Sigmoid colon (tissue), 7 donors: ENCODE measurements around the gene OSTC. TPM values are rescaled to one million over a fixed set of nuclear protein-coding genes. Genes with fewer than 3 reads are reported as not detected.
"Not testable (repeated sequence)": the region's sequence is repeated elsewhere in the genome, so short reads cannot be mapped to it uniquely, and the experiment has no call there.

Experiments
- DNase-seq: peaks from one replicate; pipeline ENCODE4 v3.0.0-alpha.2; 2019
- H3K27ac ChIP-seq, 4 donors: fragments of 200-600 bp; sonication (generic); one replicate each; pipeline ENCODE4 v1.5.1; 2016 to 2019; ENCODE audit warnings: mild to moderate bottlenecking in 1 of 4
- H3K27me3 ChIP-seq, 3 donors: fragments of 200-600 bp; sonication (generic); one replicate each; pipeline ENCODE4 v1.5.1; 2019; ENCODE audit warnings: mild to moderate bottlenecking in 1 of 3
- H3K36me3 ChIP-seq, 4 donors: fragments of 200-600 bp; sonication (generic); one replicate each; pipeline ENCODE4 v1.5.1; 2016 to 2019
- H3K4me1 ChIP-seq, 4 donors: fragments of 200-600 bp; sonication (generic); one replicate each; pipeline ENCODE4 v1.5.1; 2017 to 2019
- H3K4me3 ChIP-seq, 4 donors: fragments of 200-600 bp; sonication (generic); one replicate each; pipeline ENCODE4 v1.5.1; 2017 to 2019; ENCODE audit warnings: mild to moderate bottlenecking in 2 of 4, moderate library complexity in 1 of 4
- H3K9me3 ChIP-seq, 4 donors: fragments of 200-600 bp in 3 of 4; sonication (generic) in 3 of 4; one replicate each; pipeline versions ENCODE4 v1.5.1 to v1.6.1; 2013 to 2019
- CTCF ChIP-seq, 4 experiments: fragments of 450-650 bp in 3 of 4; fragments of 200-600 bp in 1 of 4; IDR thresholded peaks; one replicate each; pipeline ENCODE4 v1.5.1; 2016 to 2019; ENCODE audit warnings: antibody characterized with exemption in 4 of 4, mild to moderate bottlenecking in 3 of 4, moderate library complexity in 2 of 4
- EP300 ChIP-seq, 4 donors: sonication (generic); formaldehyde crosslinking; IDR thresholded peaks; one replicate each; pipeline ENCODE4 v1.6.1; 2017; ENCODE audit warnings: antibody characterized with exemption in 4 of 4
- POLR2A ChIP-seq, 2 donors: fragments of 450-650 bp; IDR thresholded peaks; one replicate each; pipeline ENCODE4 v1.6.1; 2016; ENCODE audit warnings: antibody characterized with exemption in 2 of 2, mild to moderate bottlenecking in 2 of 2, moderate library complexity in 2 of 2
- POLR2AphosphoS5 ChIP-seq, 4 donors: sonication (generic); formaldehyde crosslinking; IDR thresholded peaks; one replicate each; pipeline ENCODE4 v1.6.1; 2017; ENCODE audit warnings: antibody characterized with exemption in 4 of 4
- WGBS, 2 donors: extraction: QIAGEN DNeasy Blood & Tissue Kit; methylation state at CpG; one replicate each; pipeline ENCODE4 v1.1.7; 2013; 5-methylcytosine and 5-hydroxymethylcytosine counted together
- intact Hi-C: fragments of 100-400 bp; cut with DNase I; formaldehyde crosslinking; loops from one replicate; pipeline ENCODE4 v1.15.1; 2023
- polyA plus RNA-seq, 3 donors: library from polyadenylated mRNA; stranded (reverse); fragments of 200-250 nt; gene quantifications; one replicate each; pipeline ENCODE4 v1.2.3, GENCODE V29; 2013
- total RNA-seq, 4 donors: library from RNA; depleted of rRNA; stranded (reverse); fragments of >200 nt; gene quantifications; one replicate each; pipeline ENCODE4 v1.1.0, GENCODE V29; 2016
- donor health status: healthy with polysubstance abuse.
- donor health status: Bipolar disorder and iron deficiency.
- donor health status: healthy.

The OSTC gene
- total and polyA plus RNA-seq, 7 donors, result 52.6 to 142 (median 79.8) TPM

DNA sequence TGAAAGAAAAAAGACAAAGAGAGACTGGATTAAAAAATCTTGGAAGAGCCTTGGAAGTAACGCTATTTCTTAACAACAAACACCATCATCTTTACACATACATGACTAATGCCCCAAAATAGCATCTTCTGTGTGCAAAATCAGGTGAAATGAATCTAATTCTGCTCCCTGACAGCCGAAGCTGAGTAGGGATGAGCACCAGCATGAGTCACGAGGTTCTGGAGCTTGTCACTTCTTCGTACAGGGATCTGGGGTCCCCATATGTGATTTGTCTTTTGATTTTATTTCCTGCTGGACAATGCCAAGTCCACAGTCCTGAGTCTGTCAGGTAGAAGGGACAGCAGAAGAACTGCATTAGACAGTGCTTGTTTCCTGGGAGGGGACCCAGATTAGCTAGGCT lies 55.9 kb downstream of the OSTC start:
- intact Hi-C loops, result no loop called here
- H3K4me1 ChIP-seq, result no peaks in the 10 kb centered on the region
- 62 to 71% methylated on average over 4 of the region's 4 CpGs for WGBS, 2 donors
- H3K4me3 ChIP-seq, result no peak overlapping the region
- no peaks in the 10 kb centered on the region for H3K36me3 ChIP-seq
- no peaks in the 10 kb centered on the region for H3K27me3 ChIP-seq
- no peak for DNase-seq
- H3K9me3 ChIP-seq, result no peaks in the 10 kb centered on the region
- H3K27ac ChIP-seq, result no peak overlapping the region
- no peak for TF ChIP-seq EP300 (IDR thresholded peaks at IDR 0.05)
- TF ChIP-seq CTCF (IDR thresholded peaks at IDR 0.05), result no peak
- TF ChIP-seq POLR2AphosphoS5 (IDR thresholded peaks at IDR 0.05), result no peak
- no peak for TF ChIP-seq POLR2A (IDR thresholded peaks at IDR 0.05)

GRCh38 chr4:108709234-108709633 lies 58.8 kb downstream of the OSTC start:
- no peak for TF ChIP-seq EP300 (IDR thresholded peaks at IDR 0.05)
- no peak for TF ChIP-seq POLR2A (IDR thresholded peaks at IDR 0.05)
- TF ChIP-seq POLR2AphosphoS5 (IDR thresholded peaks at IDR 0.05), result no peak
- TF ChIP-seq CTCF (IDR thresholded peaks at IDR 0.05), result no peak
- no peak for DNase-seq
- no peaks in the 10 kb centered on the region for H3K36me3 ChIP-seq
- H3K27ac ChIP-seq, result no peak overlapping the region
- no peaks in the 10 kb centered on the region for H3K27me3 ChIP-seq
- no peaks in the 10 kb centered on the region for H3K4me1 ChIP-seq
- 83 to 86% methylated on average over 10 of the region's 10 CpGs for WGBS, 2 donors
- H3K9me3 ChIP-seq, result no peaks in the 10 kb centered on the region
- intact Hi-C loops, result no loop called here
- H3K4me3 ChIP-seq, result no peak overlapping the region

DNA sequence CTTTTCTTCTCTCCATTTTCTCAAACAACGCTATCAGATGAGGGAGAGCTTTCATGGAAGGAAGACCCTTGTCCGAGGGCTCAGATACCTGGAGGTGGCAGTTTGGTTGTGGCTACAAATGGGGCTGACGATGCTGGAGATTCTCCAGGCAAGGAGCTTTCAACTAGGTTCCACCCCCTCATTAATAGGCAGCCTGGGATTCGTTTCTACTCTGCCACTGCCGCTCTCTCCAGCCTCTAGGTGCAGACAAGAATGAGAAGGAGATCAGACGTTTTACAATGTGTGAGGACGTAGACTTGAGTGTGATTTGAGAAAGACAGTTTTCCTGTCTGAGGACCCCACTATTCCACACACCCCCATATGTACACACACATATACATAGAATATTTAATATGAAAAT lies 59.3 kb downstream of the OSTC start:
- no peaks in the 10 kb centered on the region for H3K9me3 ChIP-seq
- no peaks in the 10 kb centered on the region for H3K36me3 ChIP-seq
- TF ChIP-seq POLR2A (IDR thresholded peaks at IDR 0.05) (no peak), POLR2AphosphoS5 (IDR thresholded peaks at IDR 0.05) (no peak), EP300 (IDR thresholded peaks at IDR 0.05) (no peak), CTCF (IDR thresholded peaks at IDR 0.05) (no peak)
- H3K27me3 ChIP-seq, result no peaks in the 10 kb centered on the region
- DNase-seq, result no peak
- H3K4me3 ChIP-seq, result no peak overlapping the region
- no peaks in the 10 kb centered on the region for H3K4me1 ChIP-seq
- intact Hi-C loops, result no loop called here
- no peak overlapping the region for H3K27ac ChIP-seq
- 66 to 68% methylated on average over 7 of the region's 7 CpGs for WGBS, 2 donors

DNA sequence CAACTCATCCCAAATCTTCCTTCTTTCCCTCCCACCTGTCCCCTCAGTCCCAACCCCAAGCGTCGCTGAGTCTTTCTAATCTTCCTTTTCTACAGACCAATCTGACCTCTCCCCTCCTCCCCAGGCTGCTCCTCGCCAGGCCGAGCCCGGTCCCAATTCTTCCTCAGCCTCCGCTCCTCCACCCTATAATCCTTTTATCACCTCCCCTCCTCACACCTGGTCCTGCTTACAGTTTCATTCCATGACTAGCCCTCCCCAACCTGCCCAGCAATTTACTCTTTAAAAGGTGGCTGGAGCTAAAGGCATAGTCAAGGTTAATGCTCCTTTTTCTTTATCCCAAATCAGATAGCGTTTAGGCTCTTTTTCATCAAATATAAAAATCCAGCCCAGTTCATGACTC lies 60.2 kb downstream of the OSTC start:
- H3K9me3 ChIP-seq, DNase-seq, H3K27me3 ChIP-seq, H3K4me1 ChIP-seq, intact Hi-C loops, H3K27ac ChIP-seq, H3K4me3 ChIP-seq, H3K36me3 ChIP-seq: not testable (repeated sequence)
- WGBS, 2 donors, result 69 to 75% methylated on average over 7 of the region's 7 CpGs

DNA sequence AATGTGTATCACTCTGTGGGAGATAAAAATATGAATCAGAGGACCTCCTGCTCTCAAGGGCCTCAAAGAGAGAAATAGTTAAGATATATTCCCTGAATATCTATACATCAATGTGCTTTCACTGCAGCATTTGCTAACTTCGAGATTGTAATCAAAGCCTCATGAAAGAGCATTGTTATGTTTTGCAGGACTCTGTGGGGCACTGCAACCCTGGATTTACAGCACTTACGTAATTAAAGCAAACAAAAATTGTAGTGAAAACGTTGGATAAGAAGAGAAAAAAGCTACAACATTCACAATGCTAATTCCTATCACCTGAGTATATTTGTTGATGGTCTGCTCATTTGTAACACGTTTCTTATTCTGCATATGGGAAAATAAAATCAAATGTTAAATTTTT lies 64.5 kb downstream of the OSTC start:
- Histone ChIP-seq H3K4me3 (no peak overlapping the region), H3K4me1 (no peaks in the 10 kb centered on the region)

GRCh38 chr4:108716340-108716739 lies 65.9 kb downstream of the OSTC start:
- H3K27ac ChIP-seq, result no peak overlapping the region
- WGBS, 2 donors, result 62 to 67% methylated on average over 2 of the region's 2 CpGs
- H3K9me3 ChIP-seq, result no peaks in the 10 kb centered on the region
- intact Hi-C loops, result no loop called here
- H3K4me1 ChIP-seq, result no peaks in the 10 kb centered on the region
- no peak overlapping the region for H3K4me3 ChIP-seq
- no peaks in the 10 kb centered on the region for H3K36me3 ChIP-seq
- TF ChIP-seq POLR2AphosphoS5 (IDR thresholded peaks at IDR 0.05) (no peak), POLR2A (IDR thresholded peaks at IDR 0.05) (no peak), EP300 (IDR thresholded peaks at IDR 0.05) (no peak)
- DNase-seq, result no peak
- H3K27me3 ChIP-seq, result no peaks in the 10 kb centered on the region

More for the DNA sequence above, 64.5 kb downstream of the OSTC start:
- WGBS, 2 donors, result 12 to 54% methylated on average over 4 of the region's 4 CpGs
- TF ChIP-seq EP300 (IDR thresholded peaks at IDR 0.05), result no peak
- H3K27me3 ChIP-seq, result no peaks in the 10 kb centered on the region
- no peaks in the 10 kb centered on the region for H3K36me3 ChIP-seq
- intact Hi-C loops, result no loop called here
- H3K27ac ChIP-seq, result no peak overlapping the region
- no peaks in the 10 kb centered on the region for H3K9me3 ChIP-seq
- DNase-seq, result no peak
